T follicular helper cell (primary cell): ENCODE measurements around the gene IQCH.

ENCODE experiments used
- DNase-seq: peaks from one replicate; pipeline ENCODE4 v3.0.0-alpha.2; 2020; ENCODE audit warnings: low read depth

Gene IQCH

GRCh38 chr15:67300266-67301025 is 45.9 kb downstream of the IQCH start:
- DNase-seq, result no peak

DNA sequence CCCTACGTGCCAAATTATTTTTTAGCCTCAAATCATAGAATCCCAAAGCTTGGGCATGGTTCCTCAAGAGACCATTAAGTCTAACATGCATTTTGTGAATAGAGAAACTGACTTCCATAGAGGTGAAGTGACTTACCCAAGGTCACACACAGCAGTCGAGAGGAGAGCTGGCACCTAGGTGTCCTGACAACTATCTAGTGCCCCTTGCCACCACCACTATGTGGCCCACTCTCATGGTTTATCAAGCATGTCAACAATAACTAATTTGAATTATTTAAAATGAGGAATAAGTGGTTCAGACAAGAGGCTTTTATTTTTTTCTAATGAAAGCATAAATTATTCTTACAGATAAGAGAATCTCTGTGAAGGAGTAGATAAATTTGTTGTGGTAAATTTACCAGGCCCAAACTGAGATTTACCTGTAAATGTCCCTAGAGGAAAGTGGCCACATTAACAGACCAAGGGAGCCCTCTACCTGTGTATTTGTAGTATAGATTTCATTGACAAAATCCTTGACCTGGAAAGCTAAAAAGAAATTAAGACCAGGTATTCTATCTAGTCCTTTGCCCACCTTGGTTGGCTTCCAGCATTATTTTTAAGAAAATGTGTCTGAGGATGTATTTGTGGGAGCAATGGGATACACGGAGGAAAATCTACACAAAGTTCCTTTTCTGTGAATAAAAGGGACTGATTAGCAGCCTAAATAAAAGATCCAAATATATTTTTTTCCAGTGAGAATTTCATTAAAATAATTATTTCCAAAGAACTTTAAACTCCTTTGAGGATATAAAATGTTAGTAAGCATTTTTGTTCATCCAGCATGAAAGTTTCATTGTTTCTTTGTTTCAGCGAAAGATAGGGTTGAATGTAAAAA is 49.1 kb downstream of the IQCH start:
- peak; percentile 8 for DNase-seq

DNA sequence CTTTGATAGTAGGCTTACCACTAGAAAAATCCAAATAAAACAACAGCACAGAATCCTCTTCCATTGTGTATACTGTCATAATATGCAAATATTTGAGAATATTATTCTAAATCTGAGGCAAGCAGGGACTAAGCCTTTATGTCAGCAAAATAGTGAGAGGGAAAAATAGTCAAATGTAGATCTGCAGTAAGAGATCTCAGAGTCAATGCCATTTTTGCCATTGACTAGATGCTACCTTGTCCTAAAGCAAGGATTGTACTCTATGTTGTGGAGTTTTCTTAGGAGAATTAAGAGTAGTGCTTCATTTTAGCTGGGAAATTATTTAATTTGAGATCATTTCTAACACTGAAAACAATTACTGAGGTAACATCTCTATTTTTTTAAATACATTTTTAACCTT is 50.2 kb downstream of the IQCH start:
- DNase-seq, result no peak

DNA sequence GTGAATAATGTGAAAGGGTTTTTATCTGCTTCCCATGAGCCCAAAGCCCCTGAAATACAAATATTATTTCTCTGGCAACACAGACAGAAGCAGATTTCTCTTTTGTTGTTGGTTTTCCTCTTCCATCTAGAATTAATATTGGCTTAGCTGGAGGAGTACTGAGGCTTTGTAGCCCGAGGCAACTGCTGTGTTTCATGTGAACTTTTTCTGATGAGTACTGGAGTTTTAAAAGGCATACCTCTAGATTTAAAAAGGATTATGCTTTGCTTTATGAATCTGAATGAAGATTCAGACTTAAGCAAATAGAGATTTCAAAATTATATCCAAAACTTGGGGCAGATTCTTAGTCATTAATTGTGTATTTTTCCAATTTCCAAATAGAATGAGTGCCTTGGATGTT is 50.9 kb downstream of the IQCH start:
- no peak for DNase-seq

GRCh38 chr15:67307156-67307555 is 52.6 kb downstream of the IQCH start:
- DNase-seq, result no peak

GRCh38 chr15:67307889-67308597 is 53.5 kb downstream of the IQCH start:
- no peak for DNase-seq

GRCh38 chr15:67311731-67312130 is 57.1 kb downstream of the IQCH start:
- DNase-seq, result no peak

DNA sequence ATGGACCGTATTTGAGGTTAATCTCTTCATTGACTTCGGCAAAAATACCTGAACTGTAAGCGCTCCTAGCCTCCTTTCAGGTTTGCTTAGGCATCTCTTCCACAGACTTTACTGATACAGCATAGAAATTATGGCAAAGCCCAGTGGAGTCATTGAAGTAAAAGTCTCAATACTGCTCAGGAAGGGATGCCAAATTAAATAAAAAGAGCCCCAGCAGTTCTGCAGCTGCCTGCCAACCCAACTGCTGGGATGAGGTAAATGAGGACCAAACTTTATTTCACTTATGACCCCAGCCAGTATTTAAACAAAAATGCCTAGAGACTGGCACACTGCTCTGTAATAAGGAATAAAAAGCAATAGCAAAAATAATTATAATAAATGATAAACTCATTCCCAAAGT is 65.4 kb downstream of the IQCH start:
- no peak for DNase-seq

- no peak for DNase-seq
Measured at GRCh38 chr15:67321352-67321751, 66.8 kb downstream of the IQCH start.

- DNase-seq, result no peak
Measured at GRCh38 chr15:67322481-67322880, 67.9 kb downstream of the IQCH start.

- DNase-seq, result no peak
Measured at GRCh38 chr15:67327312-67327711, 72.7 kb downstream of the IQCH start.

- no peak for DNase-seq
Measured at GRCh38 chr15:67327737-67328136, 73.2 kb downstream of the IQCH start.

DNA sequence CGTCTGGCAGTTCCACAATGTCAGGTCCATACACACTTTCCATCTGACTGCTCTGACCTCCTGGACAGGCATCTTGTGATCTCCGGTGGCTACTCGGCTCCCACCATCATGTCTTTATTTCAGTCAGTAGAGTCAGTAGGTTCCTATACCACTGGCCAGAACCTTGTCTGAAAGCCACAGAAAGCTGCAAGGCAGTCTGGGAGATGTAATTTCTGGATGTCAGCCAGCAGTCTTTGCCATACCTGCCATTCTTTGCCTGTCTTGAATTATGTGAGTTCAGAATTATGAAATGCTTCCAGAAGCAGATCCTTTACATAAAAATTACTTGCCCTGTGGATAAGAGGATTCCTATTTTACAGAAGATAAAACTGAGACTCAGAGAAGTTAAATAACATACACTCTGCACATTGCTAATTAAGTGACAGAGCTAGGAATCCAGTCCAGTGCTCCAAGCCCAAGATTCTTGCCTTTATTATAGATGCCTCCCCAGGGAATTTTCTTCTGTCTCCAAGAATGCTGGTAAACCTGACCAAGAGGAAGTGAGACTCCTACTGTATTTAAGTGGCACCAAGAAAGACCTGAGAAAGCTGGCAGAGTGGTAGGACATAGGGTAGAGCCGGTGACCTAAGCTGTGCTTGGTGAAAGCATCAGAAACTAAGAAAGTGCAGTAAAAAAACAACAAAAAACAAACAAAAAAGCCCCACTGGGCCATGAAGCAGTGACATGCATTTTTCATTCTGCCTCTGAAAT is 75.6 kb downstream of the IQCH start:
- no peak for DNase-seq

- DNase-seq, result no peak
Measured at GRCh38 chr15:67331676-67332075, 77.1 kb downstream of the IQCH start.

DNA sequence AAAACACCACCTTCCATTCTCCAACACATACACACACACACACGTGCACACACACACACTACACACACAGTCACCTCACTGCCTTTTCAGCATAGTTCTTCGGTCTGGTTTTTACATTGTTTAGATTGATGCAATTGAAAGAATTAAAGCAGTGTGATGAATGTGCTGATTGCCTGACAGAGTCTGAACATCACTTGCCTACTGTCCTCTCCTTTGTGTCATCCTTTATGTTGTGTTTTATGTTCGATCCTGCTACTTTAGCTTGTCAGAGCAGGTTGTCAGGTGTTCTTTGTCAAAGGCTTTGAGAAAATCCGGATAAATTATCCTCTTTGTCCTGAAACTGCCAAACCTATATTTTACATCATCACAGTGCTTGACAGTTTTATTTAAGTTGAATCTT is 80.4 kb downstream of the IQCH start:
- DNase-seq, result no peak

DNA sequence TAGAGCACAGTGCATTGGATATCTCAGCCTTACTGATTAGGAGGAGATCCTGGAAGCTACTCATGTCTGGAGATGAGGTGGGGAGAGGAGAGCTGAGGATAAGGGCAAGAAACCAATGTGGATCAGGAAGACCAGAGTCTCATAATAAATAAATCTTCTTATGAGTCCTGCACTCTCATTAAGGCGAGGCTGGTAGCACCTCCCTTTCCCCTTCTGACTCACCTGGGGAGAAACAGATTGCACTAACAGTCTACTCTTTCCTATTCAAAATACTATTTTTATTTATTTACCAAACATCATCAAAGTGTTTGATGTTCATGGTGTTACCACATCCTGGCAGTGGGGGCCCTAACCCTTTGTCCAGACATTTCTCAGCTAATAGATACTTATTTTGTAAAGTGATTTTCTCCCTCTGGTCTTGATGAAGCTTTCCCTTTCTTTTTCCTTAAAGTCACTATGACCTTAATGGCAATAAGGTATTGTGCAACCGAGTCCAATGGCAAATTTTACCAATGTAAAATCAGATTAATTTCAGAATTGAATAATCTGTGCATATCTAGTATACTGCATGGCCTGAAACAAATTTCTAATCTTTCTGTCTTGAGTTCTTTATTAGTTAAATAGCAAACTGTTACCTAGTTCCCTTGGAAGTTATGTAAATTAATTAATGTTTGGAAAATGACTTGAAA is 81.1 kb downstream of the IQCH start:
- no peak for DNase-seq

DNA sequence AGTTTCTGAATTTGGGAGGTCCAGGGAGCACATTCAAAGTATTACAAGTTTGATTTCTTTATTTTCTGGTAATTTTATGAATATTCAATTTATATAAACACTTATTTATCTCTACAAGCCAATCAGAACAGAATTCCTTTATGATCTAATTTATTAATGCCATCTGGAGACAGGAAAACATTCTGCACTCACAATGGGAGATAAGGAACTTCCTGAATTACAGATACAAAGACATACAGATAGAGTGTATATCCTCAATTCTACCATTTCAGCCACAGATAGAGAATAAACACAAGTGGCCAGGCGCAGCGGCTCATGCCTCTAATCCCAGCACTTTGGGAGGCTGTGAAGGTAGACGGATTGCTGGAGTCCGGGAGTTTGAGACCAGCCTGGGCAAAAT is 86.0 kb downstream of the IQCH start:
- DNase-seq, result no peak

GRCh38 chr15:67341539-67341938 is 87.0 kb downstream of the IQCH start:
- DNase-seq, result no peak

DNA sequence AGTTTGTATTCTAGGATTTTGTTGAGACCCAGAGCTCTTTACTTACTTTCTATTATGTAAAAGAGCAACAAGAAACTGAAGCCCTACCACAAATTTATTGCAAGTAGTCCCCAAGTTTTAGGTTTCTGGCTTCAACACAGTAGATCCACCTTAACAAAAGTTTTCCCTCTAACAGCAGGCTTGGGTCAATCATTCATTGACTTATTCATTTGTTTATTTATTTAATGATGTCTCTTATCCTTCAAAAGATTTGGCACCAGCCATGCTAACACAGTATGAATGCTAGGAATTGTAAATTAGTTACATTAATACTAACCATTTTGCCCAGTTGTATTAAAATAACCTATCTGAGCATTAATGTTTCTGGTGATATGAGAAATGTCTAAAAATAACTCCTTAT is 88.6 kb downstream of the IQCH start:
- DNase-seq, result no peak

- no peak for DNase-seq
Measured at GRCh38 chr15:67349634-67350033, 95.0 kb downstream of the IQCH start.

DNA sequence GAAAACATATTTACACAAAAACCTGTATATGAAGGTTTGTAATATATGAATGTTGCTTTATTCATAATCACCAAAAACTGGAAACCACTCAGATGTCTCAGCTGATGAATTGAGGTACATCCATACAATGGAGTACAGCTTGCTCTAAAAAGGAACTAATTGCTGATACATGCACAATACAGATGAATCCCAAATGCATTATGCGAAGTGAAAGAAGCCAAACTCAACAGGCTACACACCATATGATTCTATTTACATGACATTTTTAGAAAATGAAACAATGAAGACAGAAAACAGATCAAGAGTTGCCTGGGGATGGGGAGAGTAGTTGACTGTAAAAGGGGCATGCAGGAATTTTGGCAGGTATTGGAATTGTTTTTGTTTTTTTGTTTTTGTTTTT is 95.5 kb downstream of the IQCH start:
- no peak for DNase-seq
